Caki2 (cell line): ENCODE data around the gene CCDC181. TPM values are rescaled to one million over a fixed set of nuclear protein-coding genes. Genes with fewer than 3 reads are reported as not detected.

Experiments
- DNase-seq: peaks from one replicate; pipeline ENCODE4 v3.0.0-alpha.2; 2015; ENCODE audit warnings: low read depth
- in situ Hi-C: cut with HindIII; loops from 2 replicates; pipeline ENCODE4 v1.10.0; 2016; ENCODE audit warnings: low sequenced_read_pairs, low pct_unique_long_range_greater_than_20kb, mixed read lengths
- total RNA-seq: library from RNA; depleted of rRNA; stranded (reverse); fragments of >200 nt; shearing (Covaris generic); gene quantifications from 2 replicates; pipeline ENCODE4 v1.2.3, GENCODE V29; 2014; ENCODE audit warnings: low replicate concordance; rRNA removed

Gene CCDC181
- not detected in 2 replicates for total RNA-seq

DNA sequence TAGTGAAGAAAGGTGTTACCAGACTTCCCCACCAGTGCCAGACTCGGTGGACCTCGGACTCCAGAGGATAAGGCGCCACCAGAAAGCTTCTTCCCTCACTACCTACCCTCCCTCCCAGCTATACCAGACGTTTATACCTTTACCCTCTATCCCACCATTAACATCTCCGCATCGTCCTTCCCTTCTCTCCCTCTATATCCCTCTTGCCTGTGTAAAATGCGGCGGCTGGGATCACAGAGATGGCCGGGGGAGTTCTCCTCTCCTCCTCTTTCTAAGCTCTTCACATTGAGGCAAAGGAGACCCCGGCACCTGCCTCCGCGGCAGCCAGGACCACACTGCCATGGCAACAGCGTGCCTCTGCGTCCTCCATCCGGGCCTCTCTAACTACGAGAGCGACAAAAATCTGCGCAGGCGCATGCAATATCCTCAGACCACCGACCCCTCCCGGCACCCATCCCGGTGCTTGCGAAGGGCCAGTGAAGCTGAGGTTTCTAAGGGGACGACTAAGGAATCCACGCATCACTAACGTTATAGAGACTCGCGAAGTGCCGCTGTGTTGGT is at the start of gene CCDC181:
Gene CCDC181 (minus strand): TSS at position 394 of the 561 bp plus-strand sequence. CDS start 2,547 bp downstream, outside the sequence.
- DNase-seq: no peak
- in situ Hi-C loops: no loop called here

- DNase-seq: no peak
- in situ Hi-C loops: no loop called here
Observed at GRCh38 chr1:169475806-169476387, 48.6 kb upstream of the CCDC181 start.

GRCh38 chr1:169474302-169474995 is 47.2 kb upstream of the CCDC181 start:
- in situ Hi-C loops: no loop called here

GRCh38 chr1:169473347-169473746 is 46.1 kb upstream of the CCDC181 start:
- in situ Hi-C loops: no loop called here
- DNase-seq: no peak

More at GRCh38 chr1:169474302-169474995, 47.2 kb upstream of the CCDC181 start:
- no peak for DNase-seq

GRCh38 chr1:169472738-169473137 is 45.5 kb upstream of the CCDC181 start:
- no peak for DNase-seq
- in situ Hi-C loops: no loop called here

DNA sequence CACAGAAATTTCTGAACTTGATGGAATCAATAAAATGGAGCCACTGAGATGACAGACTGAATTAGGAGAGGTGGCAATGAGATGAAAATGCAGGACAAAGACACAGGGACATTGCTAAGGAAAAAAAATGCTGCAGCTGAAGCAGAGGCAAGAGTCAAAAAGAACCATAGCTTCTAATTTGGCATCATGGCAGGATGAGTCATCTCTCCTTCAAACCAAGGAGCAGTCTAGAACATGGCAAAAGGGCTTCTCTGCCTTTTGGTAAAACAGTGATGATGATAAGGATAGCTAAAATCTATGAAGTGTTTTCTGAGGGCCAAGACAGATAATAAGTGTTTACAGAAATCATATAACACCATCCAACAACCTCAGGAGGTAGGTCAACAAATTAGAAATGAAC is 41.7 kb upstream of the CCDC181 start:
- in situ Hi-C loops: no loop called here

GRCh38 chr1:169466259-169467230 is 39.3 kb upstream of the CCDC181 start:
- peak; percentile 23 for DNase-seq
- in situ Hi-C loops: no loop called here

More for the DNA sequence above, 41.7 kb upstream of the CCDC181 start:
- DNase-seq: no peak

- in situ Hi-C loops: no loop called here
- DNase-seq: no peak
Observed at GRCh38 chr1:169465281-169465680, 38.0 kb upstream of the CCDC181 start.

DNA sequence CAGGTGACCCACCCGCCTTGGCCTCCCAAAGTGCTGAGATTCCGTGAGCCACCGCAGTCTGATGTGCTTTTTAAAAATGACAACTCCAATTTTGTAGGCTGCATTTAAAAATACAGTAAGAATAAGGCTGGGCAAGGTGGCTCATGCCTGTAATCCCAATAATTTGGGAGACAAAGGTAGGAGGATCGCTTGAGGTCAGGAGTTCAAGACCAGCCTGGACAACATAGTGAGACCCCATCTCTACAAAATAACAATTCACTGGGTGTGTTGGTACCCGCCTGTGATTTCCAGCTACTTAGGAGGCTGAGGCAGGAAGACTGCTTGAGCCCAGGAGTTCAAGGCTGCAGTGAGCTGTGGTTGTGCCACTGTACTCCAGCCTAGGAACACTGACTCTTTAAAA is 35.1 kb upstream of the CCDC181 start:
- in situ Hi-C loops: no loop called here
- DNase-seq: no peak

DNA sequence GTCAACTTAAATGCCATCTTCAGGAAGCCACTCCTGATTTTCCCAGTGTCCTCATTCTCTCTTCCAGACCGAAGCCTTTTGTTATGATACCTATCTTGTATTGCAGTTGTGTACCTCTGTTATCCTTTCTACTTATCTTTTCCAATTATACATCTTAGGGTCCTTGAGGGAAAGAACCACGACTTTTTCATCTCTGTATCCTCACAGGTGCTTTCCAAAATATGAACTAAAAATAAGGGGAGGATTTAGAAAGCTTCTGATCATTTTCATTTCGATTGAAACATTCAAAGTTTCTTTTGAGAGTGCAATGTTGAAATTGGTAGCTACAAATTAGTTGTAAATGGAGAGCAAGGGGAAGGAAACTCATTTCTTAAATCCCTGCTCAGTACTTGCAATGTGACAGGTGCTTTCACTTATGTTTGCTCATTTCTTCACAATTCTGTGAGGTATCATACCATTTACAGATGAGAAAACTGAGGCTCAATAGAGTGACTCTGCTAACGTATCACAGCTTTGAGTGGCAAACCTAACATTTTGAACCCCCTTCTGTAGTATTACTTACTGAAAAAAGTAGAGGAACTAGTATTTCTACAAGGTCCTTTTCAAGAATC is 34.2 kb upstream of the CCDC181 start:
- in situ Hi-C loops: no loop called here
- no peak for DNase-seq

- no peak for DNase-seq
Observed at GRCh38 chr1:169460191-169460833, 33.0 kb upstream of the CCDC181 start.

DNA sequence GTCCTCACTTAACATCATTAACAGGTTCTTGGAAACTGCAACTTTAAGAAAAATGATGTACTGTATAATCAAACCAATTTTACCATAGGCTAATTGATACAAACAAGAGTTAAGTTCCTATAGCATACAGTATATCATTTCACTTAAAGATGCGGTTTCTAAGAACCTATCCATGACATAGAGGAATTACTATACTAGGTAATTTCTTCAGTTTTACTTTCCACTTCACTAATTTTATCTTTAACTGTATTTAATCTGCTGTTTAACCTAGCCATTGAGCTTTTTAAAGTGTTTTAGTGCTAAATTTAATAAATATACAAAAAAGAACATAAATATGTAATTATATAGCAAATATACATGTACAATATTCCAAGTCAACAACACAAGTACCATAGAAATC is 30.2 kb upstream of the CCDC181 start:
- in situ Hi-C loops: no loop called here

More at GRCh38 chr1:169460191-169460833, 33.0 kb upstream of the CCDC181 start:
- in situ Hi-C loops: no loop called here

GRCh38 chr1:169456029-169456428 is 28.8 kb upstream of the CCDC181 start:
- no peak for DNase-seq
- in situ Hi-C loops: no loop called here

More for the DNA sequence above, 30.2 kb upstream of the CCDC181 start:
- no peak for DNase-seq

GRCh38 chr1:169452921-169453320 is 25.6 kb upstream of the CCDC181 start:
- no peak for DNase-seq
- in situ Hi-C loops: no loop called here

GRCh38 chr1:169451218-169451824 is 24.0 kb upstream of the CCDC181 start:
- in situ Hi-C loops: no loop called here
- DNase-seq: no peak

DNA sequence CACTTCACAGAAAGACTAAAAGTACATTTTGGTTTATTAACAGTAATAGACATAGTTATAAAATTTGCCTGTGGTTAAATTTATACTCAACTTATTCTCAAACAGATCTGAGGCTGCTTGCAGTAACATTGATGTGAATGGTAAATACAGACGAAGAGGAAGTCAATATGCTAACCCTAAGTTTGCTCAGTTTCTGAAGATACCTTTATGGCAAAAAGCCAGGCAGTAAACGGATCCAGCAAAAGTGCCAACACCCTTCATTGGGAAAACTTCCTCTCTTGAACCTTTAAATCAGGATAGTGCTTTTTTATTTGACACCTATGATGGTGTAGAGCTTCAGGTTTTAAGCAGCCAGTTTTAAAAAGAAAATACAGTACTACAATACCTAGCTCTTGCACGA is 16.6 kb upstream of the CCDC181 start:
- in situ Hi-C loops: no loop called here

GRCh38 chr1:169426174-169426705 is 1.0 kb downstream of the CCDC181 start:
- DNase-seq: no peak
- in situ Hi-C loops: no loop called here

More for the DNA sequence above, 16.6 kb upstream of the CCDC181 start:
- DNase-seq: no peak
